ENCODE measurements around the gene TIMM23. TPM values are rescaled to one million over a fixed set of nuclear protein-coding genes. Genes with fewer than 3 reads are reported as not detected.

Gene TIMM23
- total RNA-seq, 1 donor from 2014 or later, result 47.6 TPM

DNA sequence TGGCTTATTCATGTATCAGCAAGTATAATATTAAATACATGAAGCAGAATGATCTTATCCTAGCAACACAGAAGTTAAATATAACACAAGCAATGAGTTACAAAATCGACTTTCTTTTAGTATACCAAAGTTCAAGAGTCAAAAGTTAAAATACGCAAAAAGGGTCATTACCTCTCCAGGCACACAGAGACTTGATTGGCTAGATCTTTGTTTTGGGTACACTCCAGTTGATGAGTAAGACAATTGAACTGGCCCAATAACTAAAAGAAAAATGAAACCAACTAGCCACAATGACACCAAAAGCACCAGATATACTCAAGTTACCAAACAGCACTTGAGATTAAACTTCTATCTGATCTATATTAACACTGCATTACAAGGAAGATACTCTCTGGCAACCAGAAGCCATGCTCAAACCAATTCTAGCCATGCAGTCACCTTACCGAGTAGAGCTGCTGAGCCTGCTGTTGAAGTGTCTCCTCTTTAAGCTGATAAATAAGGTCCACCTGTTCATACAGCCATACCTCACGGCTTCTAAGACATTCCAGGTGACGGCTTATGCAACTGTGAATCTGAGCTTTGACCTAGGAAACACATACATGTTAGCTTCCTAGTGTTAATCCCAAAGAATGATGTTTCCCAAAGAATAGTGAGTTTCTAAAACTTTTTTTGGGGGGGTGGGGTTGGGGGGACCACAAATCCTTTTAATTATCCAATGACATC is 42.6 kb downstream of the TIMM23 start:
- no peaks in the 10 kb centered on the region for H3K27me3 ChIP-seq
- intact Hi-C loops (cut with DNase I), result no loop called here
- peaks cover 6 to 58% of the 10 kb centered on the region in 2 donors for H3K36me3 ChIP-seq
- H3K27ac ChIP-seq, result no peak overlapping the region
- no peaks in the 10 kb centered on the region for H3K9me3 ChIP-seq
- TF ChIP-seq, protein P1, sequence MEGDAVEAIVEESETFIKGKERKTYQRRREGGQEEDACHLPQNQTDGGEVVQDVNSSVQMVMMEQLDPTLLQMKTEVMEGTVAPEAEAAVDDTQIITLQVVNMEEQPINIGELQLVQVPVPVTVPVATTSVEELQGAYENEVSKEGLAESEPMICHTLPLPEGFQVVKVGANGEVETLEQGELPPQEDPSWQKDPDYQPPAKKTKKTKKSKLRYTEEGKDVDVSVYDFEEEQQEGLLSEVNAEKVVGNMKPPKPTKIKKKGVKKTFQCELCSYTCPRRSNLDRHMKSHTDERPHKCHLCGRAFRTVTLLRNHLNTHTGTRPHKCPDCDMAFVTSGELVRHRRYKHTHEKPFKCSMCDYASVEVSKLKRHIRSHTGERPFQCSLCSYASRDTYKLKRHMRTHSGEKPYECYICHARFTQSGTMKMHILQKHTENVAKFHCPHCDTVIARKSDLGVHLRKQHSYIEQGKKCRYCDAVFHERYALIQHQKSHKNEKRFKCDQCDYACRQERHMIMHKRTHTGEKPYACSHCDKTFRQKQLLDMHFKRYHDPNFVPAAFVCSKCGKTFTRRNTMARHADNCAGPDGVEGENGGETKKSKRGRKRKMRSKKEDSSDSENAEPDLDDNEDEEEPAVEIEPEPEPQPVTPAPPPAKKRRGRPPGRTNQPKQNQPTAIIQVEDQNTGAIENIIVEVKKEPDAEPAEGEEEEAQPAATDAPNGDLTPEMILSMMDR (IDR thresholded peaks at IDR 0.05), result no peak
- TF ChIP-seq POLR2A (IDR thresholded peaks at IDR 0.05), result no peak
- peaks cover 27% of the 10 kb centered on the region for H3K4me1 ChIP-seq
- DNase-seq (ENCODE audit: extremely low spot score in 2 of 2), result no peak
- H3K4me3 ChIP-seq, result no peak overlapping the region

GRCh38 chr10:46016190-46016589 is 43.9 kb downstream of the TIMM23 start:
- no peak overlapping the region for H3K27ac ChIP-seq
- peaks cover 6 to 45% of the 10 kb centered on the region in 2 donors for H3K36me3 ChIP-seq
- DNase-seq (ENCODE audit: extremely low spot score in 2 of 2), result no peak
- intact Hi-C loops (cut with DNase I), result no loop called here
- no peaks in the 10 kb centered on the region for H3K9me3 ChIP-seq
- no peak overlapping the region for H3K4me3 ChIP-seq
- H3K4me1 ChIP-seq, result peaks cover 40% of the 10 kb centered on the region
- H3K27me3 ChIP-seq, result no peaks in the 10 kb centered on the region
- TF ChIP-seq, protein P1 (IDR thresholded peaks at IDR 0.05), result no peak
- TF ChIP-seq POLR2AphosphoS5 (IDR thresholded peaks at IDR 0.05; ENCODE audit: insufficient read depth in 1 of 2, low read depth in 1 of 2) (no peak), POLR2A (IDR thresholded peaks at IDR 0.05) (no peak)

DNA sequence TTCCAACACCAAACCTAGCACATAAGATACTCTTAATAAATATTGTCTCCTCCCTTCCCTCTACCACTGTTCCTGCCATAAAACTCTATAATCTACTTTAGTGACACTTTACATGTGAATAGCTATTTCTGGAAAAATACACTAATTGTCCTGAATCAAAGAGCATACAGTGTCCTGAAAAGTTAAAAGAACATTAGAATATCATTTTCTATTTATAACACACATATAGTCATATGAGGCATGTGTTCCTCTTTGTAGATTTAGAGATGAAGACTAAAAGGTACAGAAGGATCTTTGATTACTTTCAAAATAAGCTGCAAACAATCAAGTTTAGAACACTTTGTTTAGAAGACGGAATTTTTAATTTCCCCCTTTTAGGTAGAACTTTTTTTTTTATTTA is 44.5 kb downstream of the TIMM23 start:
- H3K4me1 ChIP-seq, result peaks cover 46% of the 10 kb centered on the region
- TF ChIP-seq POLR2AphosphoS5 (IDR thresholded peaks at IDR 0.05; ENCODE audit: insufficient read depth in 1 of 2, low read depth in 1 of 2), result no peak
- TF ChIP-seq POLR2A (IDR thresholded peaks at IDR 0.05), result no peak
- TF ChIP-seq, protein P1 (IDR thresholded peaks at IDR 0.05), result no peak
- H3K36me3 ChIP-seq, result peaks cover 6 to 44% of the 10 kb centered on the region in 2 donors
- no peak for DNase-seq (ENCODE audit: extremely low spot score in 2 of 2)
- intact Hi-C loops (cut with DNase I), result no loop called here
- no peaks in the 10 kb centered on the region for H3K27me3 ChIP-seq
- no peak overlapping the region for H3K27ac ChIP-seq
- H3K9me3 ChIP-seq, result no peaks in the 10 kb centered on the region
- H3K4me3 ChIP-seq, result no peak overlapping the region

- Histone ChIP-seq H3K4me1 (peaks cover 56% of the 10 kb centered on the region), H3K27ac (no peak overlapping the region), H3K4me3 (no peak overlapping the region), H3K36me3 (peaks cover 6 to 39% of the 10 kb centered on the region in 2 donors), H3K27me3 (no peaks in the 10 kb centered on the region), H3K9me3 (no peaks in the 10 kb centered on the region)
- TF ChIP-seq POLR2A (IDR thresholded peaks at IDR 0.05) (no peak), POLR2AphosphoS5 (IDR thresholded peaks at IDR 0.05; ENCODE audit: insufficient read depth in 1 of 2, low read depth in 1 of 2) (no peak)
- TF ChIP-seq, protein P1 (IDR thresholded peaks at IDR 0.05), result no peak
- intact Hi-C loops (cut with DNase I), result no loop called here
- DNase-seq (ENCODE audit: extremely low spot score in 2 of 2), result no peak
Measured at GRCh38 chr10:46017733-46018132, 45.4 kb downstream of the TIMM23 start.

- intact Hi-C loops (cut with DNase I), result no loop called here
- no peak for DNase-seq (ENCODE audit: extremely low spot score in 2 of 2)
- Histone ChIP-seq H3K27me3 (no peaks in the 10 kb centered on the region), H3K9me3 (no peaks in the 10 kb centered on the region), H3K27ac (no peak overlapping the region), H3K4me3 (no peak overlapping the region), H3K36me3 (peaks cover 1 to 30% of the 10 kb centered on the region in 2 donors), H3K4me1 (peaks cover 59% of the 10 kb centered on the region)
- no peak for TF ChIP-seq POLR2AphosphoS5 (IDR thresholded peaks at IDR 0.05; ENCODE audit: insufficient read depth in 1 of 2, low read depth in 1 of 2)
- no peak for TF ChIP-seq POLR2A (IDR thresholded peaks at IDR 0.05)
- TF ChIP-seq, protein P1 (IDR thresholded peaks at IDR 0.05), result no peak
Measured at GRCh38 chr10:46018453-46019176, 46.3 kb downstream of the TIMM23 start.
